DOHH2 (cell line): ENCODE results near the gene NFU1.

Source experiments
- EZH2phosphoT487 ChIP-seq: fragments of 200-600 bp; sonication (generic); IDR thresholded peaks from 2 replicates; pipeline ENCODE4 v1.6.1; 2017; ENCODE audit warnings: borderline replicate concordance, mild to moderate bottlenecking, antibody characterized with exemption, low read length, moderate library complexity, mixed read lengths
- TF ChIP-seq, protein P1 (sequence below): fragments of 200-600 bp; sonication (generic); IDR thresholded peaks from one replicate; pipeline ENCODE4 v1.5.1; 2014; ENCODE audit warnings: antibody characterized with exemption, mild to moderate bottlenecking, low read depth, low read length; ENCODE audit not compliant: poor library complexity, severe bottlenecking

DNA sequence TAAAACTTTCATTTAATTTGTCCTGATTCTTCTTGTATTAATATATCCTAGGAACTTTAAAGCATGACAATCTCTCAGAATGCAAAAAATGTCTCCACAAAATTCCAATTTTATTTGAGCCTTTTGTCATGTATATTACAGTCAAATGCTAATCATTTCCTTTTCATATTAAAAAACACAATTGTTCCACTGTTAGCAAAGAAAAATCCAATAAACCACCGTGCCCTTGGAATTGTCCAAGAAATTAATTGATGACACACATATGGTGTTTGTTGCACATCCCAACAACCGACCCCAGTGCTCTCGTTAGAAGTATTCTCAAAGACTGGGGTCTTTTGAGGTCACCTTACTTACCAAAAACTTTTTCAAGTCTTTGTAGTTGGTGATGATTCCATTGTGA is 78.3 kb downstream of the NFU1 start:
- TF ChIP-seq, protein P1, sequence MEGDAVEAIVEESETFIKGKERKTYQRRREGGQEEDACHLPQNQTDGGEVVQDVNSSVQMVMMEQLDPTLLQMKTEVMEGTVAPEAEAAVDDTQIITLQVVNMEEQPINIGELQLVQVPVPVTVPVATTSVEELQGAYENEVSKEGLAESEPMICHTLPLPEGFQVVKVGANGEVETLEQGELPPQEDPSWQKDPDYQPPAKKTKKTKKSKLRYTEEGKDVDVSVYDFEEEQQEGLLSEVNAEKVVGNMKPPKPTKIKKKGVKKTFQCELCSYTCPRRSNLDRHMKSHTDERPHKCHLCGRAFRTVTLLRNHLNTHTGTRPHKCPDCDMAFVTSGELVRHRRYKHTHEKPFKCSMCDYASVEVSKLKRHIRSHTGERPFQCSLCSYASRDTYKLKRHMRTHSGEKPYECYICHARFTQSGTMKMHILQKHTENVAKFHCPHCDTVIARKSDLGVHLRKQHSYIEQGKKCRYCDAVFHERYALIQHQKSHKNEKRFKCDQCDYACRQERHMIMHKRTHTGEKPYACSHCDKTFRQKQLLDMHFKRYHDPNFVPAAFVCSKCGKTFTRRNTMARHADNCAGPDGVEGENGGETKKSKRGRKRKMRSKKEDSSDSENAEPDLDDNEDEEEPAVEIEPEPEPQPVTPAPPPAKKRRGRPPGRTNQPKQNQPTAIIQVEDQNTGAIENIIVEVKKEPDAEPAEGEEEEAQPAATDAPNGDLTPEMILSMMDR, result no peak
- no peak for TF ChIP-seq EZH2phosphoT487
